ENCODE measurements around the gene RNF14. TPM values are rescaled to one million over a fixed set of nuclear protein-coding genes. Genes with fewer than 3 reads are reported as not detected.

The RNF14 gene
- total and polyA plus RNA-seq, 2 donors (not counting 1 experiment from before 2014, with no cell fraction given): 10.5 to 26.6 TPM

- Mint-ChIP-seq H3K4me3 (no peak overlapping the region), H3K9me3 (ENCODE audit: insufficient read depth) (no peaks in the 10 kb centered on the region), H3K27ac (no peak overlapping the region), H3K4me1 (no peaks in the 10 kb centered on the region), H3K27me3 (no peaks in the 10 kb centered on the region)
- H4K20me1 ChIP-seq (ENCODE audit: control insufficient read depth, insufficient read depth, low read length, poor library complexity, severe bottlenecking): no peaks in the 10 kb centered on the region
- H2AFZ ChIP-seq (ENCODE audit: insufficient read depth, low read depth, low read length, poor library complexity, severe bottlenecking): no peak overlapping the region
- ATAC-seq (ENCODE audit: low read depth) (no peak), DNase-seq (no peak)
- ChIA-PET POLR2A (no interaction called here), CTCF (interaction anchor here (0.7 to 1.8 kb wide), 4 partner anchors 16 to 394 kb away, joined by 3 to 6 read pairs (median 4); partner anchors contain the start of gene RNF14)
- TF ChIP-seq CTCF (IDR thresholded peaks at IDR 0.05) (no peak), EZH2 (IDR thresholded peaks at IDR 0.05; ENCODE audit: borderline replicate concordance, insufficient read depth, low read depth, low read length, poor library complexity, severe bottlenecking) (no peak)
- H3K79me2 ChIP-seq (ENCODE audit: control insufficient read depth, insufficient read depth, low read length): no peaks in the 10 kb centered on the region
- H3K27ac ChIP-seq (ENCODE audit: low read length in 2 of 2): no peak overlapping the region
- intact Hi-C loops (cut with micrococcal nuclease): no loop called here
- no peaks in the 10 kb centered on the region for H3K4me1 ChIP-seq (ENCODE audit: control insufficient read depth in 2 of 2, insufficient read depth in 2 of 2, low read length in 2 of 2)
- H3K9me3 ChIP-seq (ENCODE audit: control extremely low read depth in 1 of 3, control insufficient read depth in 2 of 3, insufficient read depth in 1 of 3, low read length in 2 of 3): no peaks in the 10 kb centered on the region
- H3K27me3 ChIP-seq (replicated peaks in 1 of 4; ENCODE audit: control extremely low read depth in 1 of 4, control insufficient read depth in 3 of 4, insufficient read depth in 4 of 4, low read length in 3 of 4): no peaks in the 10 kb centered on the region
- peaks cover 13 to 72% of the 10 kb centered on the region in 2 experiments for H3K36me3 ChIP-seq (replicated peaks in 1 of 2; ENCODE audit: control extremely low read depth in 1 of 2, control insufficient read depth in 1 of 2, extremely low read depth in 1 of 2, insufficient read depth in 2 of 2, low read length in 1 of 2)
- no peak overlapping the region for H3K4me2 ChIP-seq (replicated peaks; ENCODE audit: low read depth, low read length, poor library complexity, severe bottlenecking)
- H3K4me3 ChIP-seq (ENCODE audit: control extremely low read depth in 1 of 5, extremely low read depth in 1 of 5, insufficient read depth in 1 of 5, low read depth in 2 of 5, low read length in 4 of 5): no peak overlapping the region
- H3K9ac ChIP-seq (ENCODE audit: low read length): no peak overlapping the region
Measured at GRCh38 chr5:141986072-141986471, 17.2 kb downstream of the RNF14 start.

GRCh38 chr5:141989720-141990119 lies 20.8 kb downstream of the RNF14 start:
- WGBS (ENCODE audit: insufficient coverage): no CpG with 5 or more reads among the region's 1 CpG
- Mint-ChIP-seq H3K4me1 (no peaks in the 10 kb centered on the region), H3K27ac (no peak overlapping the region), H3K9me3 (ENCODE audit: insufficient read depth) (no peaks in the 10 kb centered on the region), H3K4me3 (no peak overlapping the region), H3K27me3 (no peaks in the 10 kb centered on the region)
- Histone ChIP-seq H3K27ac (ENCODE audit: low read length in 2 of 2) (peak overlapping the region in 1 of 2 donors; percentile 22), H2AFZ (ENCODE audit: insufficient read depth, low read depth, low read length, poor library complexity, severe bottlenecking) (no peak overlapping the region), H3K79me2 (ENCODE audit: control insufficient read depth, insufficient read depth, low read length) (peaks cover 10% of the 10 kb centered on the region), H3K4me2 (replicated peaks; ENCODE audit: low read depth, low read length, poor library complexity, severe bottlenecking) (no peak overlapping the region), H4K20me1 (ENCODE audit: control insufficient read depth, insufficient read depth, low read length, poor library complexity, severe bottlenecking) (peaks cover 19% of the 10 kb centered on the region), H3K9ac (ENCODE audit: low read length) (no peak overlapping the region), H3K36me3 (replicated peaks in 1 of 2; ENCODE audit: control extremely low read depth in 1 of 2, control insufficient read depth in 1 of 2, extremely low read depth in 1 of 2, insufficient read depth in 2 of 2, low read length in 1 of 2) (peaks cover 7 to 59% of the 10 kb centered on the region in 2 experiments), H3K27me3 (replicated peaks in 1 of 4; ENCODE audit: control extremely low read depth in 1 of 4, control insufficient read depth in 3 of 4, insufficient read depth in 4 of 4, low read length in 3 of 4) (no peaks in the 10 kb centered on the region), H3K4me1 (ENCODE audit: control insufficient read depth in 2 of 2, insufficient read depth in 2 of 2, low read length in 2 of 2) (no peaks in the 10 kb centered on the region), H3K4me3 (ENCODE audit: control extremely low read depth in 1 of 5, extremely low read depth in 1 of 5, insufficient read depth in 1 of 5, low read depth in 2 of 5, low read length in 4 of 5) (no peak overlapping the region), H3K9me3 (ENCODE audit: control extremely low read depth in 1 of 3, control insufficient read depth in 2 of 3, insufficient read depth in 1 of 3, low read length in 2 of 3) (no peaks in the 10 kb centered on the region)
- intact Hi-C loops (cut with micrococcal nuclease): loop anchor here (5.0 kb wide), 1 partner anchor 558 kb away; no protein-coding TSS in a partner anchor
- DNase-seq: no peak
- TF ChIP-seq EZH2 (IDR thresholded peaks at IDR 0.05; ENCODE audit: borderline replicate concordance, insufficient read depth, low read depth, low read length, poor library complexity, severe bottlenecking) (no peak), CTCF (IDR thresholded peaks at IDR 0.05) (no peak)
- ChIA-PET POLR2A (interaction anchor here (0.7 kb wide), 2 partner anchors 21 to 62 kb away, joined by 4 read pairs; no protein-coding TSS in a partner anchor), CTCF (interaction anchor here (0.7 to 10.8 kb wide), 11 partner anchors 10 to 1287 kb away, joined by 3 to 208 read pairs (median 7); partner anchors contain the start of genes GNPDA1 and RNF14)
- ATAC-seq (ENCODE audit: low read depth): no peak

Measured in B cell (primary cell).